AG10803 (cell line): ENCODE results near the gene INTS11.

ENCODE experiments used
- DNase-seq: peaks from one replicate; pipeline ENCODE4 v3.0.0; 2010; ENCODE audit warnings: low read depth
- H3K4me3 ChIP-seq: 2 replicates; pipeline ENCODE4 v1.5.1; 2011; ENCODE audit warnings: mild to moderate bottlenecking, low read length, control low read depth
- TF ChIP-seq, protein P1 (sequence below): conservative IDR thresholded peaks from 2 replicates; pipeline ENCODE4 v1.5.1; 2011; ENCODE audit warnings: mild to moderate bottlenecking, low read length, control low read depth, inconsistent platforms

INTS11 gene

DNA sequence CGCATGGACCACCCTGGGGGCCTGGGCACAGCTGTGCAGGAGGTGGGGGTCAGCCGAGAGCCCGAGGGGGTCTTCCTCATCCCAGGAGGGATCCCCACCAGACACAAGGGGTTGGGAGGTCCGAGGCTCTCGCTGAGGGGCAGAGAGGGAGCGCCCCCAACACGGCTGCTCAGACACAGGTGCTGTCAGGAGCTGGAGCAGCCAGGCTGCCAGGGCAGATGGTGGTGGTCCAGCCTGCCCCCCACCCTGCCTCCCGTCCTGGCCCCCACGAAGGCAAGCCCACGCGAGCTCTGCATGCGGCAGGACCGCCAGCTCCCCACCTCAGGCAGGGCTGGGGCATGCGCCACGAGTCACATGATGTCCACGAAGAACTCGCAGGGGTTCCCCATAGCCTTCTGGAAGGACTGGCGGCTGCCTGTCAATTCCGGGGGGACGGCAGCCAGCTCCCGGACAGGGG lies 11.4 kb upstream of the INTS11 start:
- H3K4me3 ChIP-seq: no peak overlapping the region
- no peak for DNase-seq
- TF ChIP-seq, protein P1, sequence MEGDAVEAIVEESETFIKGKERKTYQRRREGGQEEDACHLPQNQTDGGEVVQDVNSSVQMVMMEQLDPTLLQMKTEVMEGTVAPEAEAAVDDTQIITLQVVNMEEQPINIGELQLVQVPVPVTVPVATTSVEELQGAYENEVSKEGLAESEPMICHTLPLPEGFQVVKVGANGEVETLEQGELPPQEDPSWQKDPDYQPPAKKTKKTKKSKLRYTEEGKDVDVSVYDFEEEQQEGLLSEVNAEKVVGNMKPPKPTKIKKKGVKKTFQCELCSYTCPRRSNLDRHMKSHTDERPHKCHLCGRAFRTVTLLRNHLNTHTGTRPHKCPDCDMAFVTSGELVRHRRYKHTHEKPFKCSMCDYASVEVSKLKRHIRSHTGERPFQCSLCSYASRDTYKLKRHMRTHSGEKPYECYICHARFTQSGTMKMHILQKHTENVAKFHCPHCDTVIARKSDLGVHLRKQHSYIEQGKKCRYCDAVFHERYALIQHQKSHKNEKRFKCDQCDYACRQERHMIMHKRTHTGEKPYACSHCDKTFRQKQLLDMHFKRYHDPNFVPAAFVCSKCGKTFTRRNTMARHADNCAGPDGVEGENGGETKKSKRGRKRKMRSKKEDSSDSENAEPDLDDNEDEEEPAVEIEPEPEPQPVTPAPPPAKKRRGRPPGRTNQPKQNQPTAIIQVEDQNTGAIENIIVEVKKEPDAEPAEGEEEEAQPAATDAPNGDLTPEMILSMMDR: no peak

DNA sequence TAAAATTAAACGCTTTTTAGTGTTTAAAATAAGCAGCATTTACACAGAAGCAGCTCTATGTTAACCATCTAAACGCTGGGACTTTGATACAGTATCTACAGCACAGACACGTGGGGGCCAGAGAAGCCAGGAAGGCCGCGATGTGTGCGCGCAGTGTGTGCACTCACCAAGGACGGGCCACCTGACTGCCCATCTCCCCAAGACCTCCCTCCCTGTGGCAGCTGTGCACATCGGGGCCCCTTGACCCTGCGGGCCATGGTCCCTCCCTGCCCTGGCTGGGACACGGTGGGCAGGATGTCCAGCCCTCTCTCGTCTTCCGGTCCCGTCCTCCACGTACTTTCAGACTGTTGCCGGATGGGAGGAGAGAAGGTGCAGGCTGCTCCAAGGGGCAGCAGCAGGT lies 10.8 kb upstream of the INTS11 start:
- no peak overlapping the region for H3K4me3 ChIP-seq
- DNase-seq: no peak
- TF ChIP-seq, protein P1: no peak

DNA sequence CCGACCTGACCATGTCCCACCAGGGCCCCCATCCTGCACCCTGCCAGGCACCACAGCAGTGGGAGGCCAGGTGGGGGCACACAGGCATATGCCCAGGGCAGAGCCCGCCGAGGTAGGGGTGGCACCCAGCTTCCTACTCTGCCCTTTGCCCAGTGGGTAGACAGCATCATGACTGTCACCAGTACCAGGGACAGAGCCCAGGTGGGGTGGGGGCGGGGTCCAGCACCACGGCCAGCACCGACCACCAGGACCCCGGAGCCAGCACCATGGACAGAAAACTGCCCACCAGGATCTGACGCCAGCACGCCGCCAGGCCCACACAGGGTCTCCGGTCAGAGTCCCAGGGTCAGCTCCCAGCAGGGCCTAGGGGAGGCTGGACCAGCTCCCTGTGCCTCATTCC lies 10.4 kb upstream of the INTS11 start:
- TF ChIP-seq, protein P1: no peak
- DNase-seq: no peak

DNA sequence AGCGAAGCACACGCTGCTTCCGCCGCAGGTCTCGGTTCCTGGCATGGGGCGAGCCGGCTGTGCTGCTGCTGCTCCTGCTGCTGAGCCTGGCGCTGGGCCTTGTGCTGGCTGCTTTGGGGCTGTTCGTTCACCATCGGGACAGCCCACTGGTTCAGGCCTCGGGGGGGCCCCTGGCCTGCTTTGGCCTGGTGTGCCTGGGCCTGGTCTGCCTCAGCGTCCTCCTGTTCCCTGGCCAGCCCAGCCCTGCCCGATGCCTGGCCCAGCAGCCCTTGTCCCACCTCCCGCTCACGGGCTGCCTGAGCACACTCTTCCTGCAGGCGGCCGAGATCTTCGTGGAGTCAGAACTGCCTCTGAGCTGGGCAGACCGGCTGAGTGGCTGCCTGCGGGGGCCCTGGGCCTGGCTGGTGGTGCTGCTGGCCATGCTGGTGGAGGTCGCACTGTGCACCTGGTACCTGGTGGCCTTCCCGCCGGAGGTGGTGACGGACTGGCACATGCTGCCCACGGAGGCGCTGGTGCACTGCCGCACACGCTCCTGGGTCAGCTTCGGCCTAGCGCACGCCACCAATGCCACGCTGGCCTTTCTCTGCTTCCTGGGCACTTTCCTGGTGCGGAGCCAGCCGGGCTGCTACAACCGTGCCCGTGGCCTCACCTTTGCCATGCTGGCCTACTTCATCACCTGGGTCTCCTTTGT lies 9.2 kb upstream of the INTS11 start:
- TF ChIP-seq, protein P1: no peak
- DNase-seq: no peak

More for the DNA sequence above, 10.4 kb upstream of the INTS11 start:
- no peak overlapping the region for H3K4me3 ChIP-seq

DNA sequence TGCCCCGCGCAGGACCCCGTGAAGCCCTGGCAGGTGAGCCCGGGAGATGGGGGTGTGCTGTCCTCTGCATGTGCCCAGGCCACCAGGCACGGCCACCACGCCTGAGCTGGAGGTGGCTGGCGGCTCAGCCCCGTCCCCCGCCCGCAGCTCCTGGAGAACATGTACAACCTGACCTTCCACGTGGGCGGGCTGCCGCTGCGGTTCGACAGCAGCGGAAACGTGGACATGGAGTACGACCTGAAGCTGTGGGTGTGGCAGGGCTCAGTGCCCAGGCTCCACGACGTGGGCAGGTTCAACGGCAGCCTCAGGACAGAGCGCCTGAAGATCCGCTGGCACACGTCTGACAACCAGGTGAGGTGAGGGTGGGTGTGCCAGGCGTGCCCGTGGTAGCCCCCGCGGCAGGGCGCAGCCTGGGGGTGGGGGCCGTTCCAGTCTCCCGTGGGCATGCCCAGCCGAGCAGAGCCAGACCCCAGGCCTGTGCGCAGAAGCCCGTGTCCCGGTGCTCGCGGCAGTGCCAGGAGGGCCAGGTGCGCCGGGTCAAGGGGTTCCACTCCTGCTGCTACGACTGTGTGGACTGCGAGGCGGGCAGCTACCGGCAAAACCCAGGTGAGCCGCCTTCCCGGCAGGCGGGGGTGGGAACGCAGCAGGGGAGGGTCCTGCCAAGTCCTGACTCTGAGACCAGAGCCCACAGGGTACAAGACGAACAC lies 8.5 kb upstream of the INTS11 start:
- TF ChIP-seq, protein P1: no peak
- no peak overlapping the region for H3K4me3 ChIP-seq
- DNase-seq: no peak

More for the DNA sequence above, 9.2 kb upstream of the INTS11 start:
- H3K4me3 ChIP-seq: no peak overlapping the region

DNA sequence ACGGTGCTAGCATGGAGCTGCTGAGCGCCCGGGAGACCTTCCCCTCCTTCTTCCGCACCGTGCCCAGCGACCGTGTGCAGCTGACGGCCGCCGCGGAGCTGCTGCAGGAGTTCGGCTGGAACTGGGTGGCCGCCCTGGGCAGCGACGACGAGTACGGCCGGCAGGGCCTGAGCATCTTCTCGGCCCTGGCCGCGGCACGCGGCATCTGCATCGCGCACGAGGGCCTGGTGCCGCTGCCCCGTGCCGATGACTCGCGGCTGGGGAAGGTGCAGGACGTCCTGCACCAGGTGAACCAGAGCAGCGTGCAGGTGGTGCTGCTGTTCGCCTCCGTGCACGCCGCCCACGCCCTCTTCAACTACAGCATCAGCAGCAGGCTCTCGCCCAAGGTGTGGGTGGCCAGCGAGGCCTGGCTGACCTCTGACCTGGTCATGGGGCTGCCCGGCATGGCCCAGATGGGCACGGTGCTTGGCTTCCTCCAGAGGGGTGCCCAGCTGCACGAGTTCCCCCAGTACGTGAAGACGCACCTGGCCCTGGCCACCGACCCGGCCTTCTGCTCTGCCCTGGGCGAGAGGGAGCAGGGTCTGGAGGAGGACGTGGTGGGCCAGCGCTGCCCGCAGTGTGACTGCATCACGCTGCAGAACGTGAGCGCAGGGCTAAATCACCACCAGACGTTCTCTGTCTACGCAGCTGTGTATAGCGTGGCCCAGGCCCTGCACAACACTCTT lies 7.7 kb upstream of the INTS11 start:
- H3K4me3 ChIP-seq: no peak overlapping the region
- DNase-seq: no peak
- TF ChIP-seq, protein P1: no peak
